NCI-H2029 (cell line): Measurements from ENCODE around the gene C17orf75.
"Not testable (repeated sequence)": the region's sequence is repeated elsewhere in the genome, so short reads cannot be mapped to it uniquely, and the experiment has no call there.

ENCODE experiments used
- DNase-seq: peaks from one replicate; lab custom pipeline; 2025; lab: John Stamatoyannopoulos, UW

Gene C17orf75

GRCh38 chr17:32342603-32343325, 791 bp upstream of the C17orf75 start:
- DNase-seq, result no peak

DNA sequence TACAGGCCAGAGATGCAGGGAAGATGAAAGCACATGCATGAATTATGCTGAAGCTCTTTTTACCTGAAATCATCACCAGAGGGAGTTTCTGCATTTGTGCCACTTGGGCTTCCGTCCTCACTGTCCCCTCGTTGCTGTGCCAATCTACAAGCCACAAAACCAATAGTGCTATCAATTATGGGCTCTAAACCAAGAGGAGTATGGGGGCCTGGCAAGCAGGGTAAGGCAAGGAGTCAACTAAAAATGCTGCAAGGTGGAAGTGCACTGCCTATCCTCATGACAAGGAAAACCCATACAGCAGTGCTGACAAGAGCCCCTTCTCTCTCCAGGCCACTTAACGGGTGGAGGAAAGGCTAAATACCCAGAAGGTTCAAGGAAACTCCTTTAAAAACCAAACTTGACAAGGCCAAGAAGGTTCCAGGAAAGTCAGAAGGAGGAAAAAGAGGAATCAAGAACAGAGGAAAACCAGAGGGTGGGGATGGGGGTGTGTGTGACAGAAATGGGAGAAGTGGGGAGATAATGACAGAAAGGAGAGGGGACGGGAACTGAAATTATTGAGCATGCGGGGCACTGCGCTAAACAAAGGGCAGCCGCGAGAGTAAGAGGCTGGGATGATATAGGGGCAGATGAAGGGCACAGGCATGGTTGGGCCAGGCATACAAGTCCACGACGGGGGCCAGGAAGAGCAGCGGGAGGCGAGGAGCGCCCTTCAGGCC, 674 bp downstream of the C17orf75 start:
- no peak for DNase-seq

DNA sequence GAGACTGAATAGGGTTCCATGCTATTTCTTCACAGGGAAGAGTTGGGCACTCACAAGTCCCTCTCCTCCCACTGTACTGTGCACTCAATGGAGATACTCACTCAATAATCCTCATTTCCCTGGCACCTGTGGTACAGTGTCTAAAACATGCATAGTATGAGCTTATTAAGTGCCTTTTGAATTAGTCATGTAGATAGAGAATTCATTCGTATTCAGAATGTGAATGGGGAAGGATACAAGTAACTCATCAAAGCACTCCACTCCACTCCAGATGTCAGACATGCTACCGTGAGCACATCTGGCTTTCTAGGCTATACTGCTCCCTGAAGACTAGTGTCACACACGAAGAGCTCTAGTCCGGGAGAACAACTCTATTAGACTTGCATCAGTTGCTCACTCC, 6.3 kb downstream of the C17orf75 start:
- no peak for DNase-seq

GRCh38 chr17:32335046-32335445, 6.9 kb downstream of the C17orf75 start:
- no peak for DNase-seq

DNA sequence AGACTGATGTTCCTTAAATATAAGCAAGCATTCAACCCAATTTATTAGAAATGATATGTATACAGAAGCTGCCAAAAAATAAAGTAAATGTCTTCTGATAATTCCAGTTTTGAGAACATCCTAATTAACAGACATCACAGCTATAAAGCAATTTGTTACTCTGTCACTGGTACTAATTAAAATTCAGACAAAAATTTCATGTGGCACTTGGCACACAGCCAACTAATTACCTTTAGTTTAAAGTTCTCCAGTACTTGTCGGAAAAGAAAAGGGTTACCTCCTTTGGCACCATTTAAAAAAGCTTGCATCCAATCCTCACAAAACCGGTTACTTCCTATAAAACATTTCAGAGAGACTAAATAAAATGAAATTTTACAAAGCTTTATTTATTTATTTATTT, 8.8 kb downstream of the C17orf75 start:
- DNase-seq, result no peak

- no peak for DNase-seq
These were observed 10.5 kb downstream of the C17orf75 start for GRCh38 chr17:32331243-32332040.

DNA sequence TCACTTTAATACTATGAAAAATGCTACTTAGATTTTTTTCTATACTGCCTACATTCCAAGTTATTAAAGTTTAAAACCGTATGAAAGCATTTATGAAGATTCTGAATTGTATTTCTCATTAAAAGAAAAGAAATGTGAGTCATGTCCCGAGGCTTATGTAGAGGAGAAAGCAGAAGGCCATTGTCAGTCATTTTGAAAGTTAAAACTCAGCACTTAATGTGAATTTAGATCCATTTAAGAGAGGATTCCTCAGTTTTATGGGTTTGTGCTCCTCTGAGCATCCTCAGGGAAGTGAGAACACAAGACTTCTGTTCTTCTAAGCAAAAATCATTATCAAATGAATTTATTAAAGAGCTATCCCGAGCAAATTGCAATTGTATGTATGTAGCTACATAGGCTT, 11.8 kb downstream of the C17orf75 start:
- no peak for DNase-seq

DNA sequence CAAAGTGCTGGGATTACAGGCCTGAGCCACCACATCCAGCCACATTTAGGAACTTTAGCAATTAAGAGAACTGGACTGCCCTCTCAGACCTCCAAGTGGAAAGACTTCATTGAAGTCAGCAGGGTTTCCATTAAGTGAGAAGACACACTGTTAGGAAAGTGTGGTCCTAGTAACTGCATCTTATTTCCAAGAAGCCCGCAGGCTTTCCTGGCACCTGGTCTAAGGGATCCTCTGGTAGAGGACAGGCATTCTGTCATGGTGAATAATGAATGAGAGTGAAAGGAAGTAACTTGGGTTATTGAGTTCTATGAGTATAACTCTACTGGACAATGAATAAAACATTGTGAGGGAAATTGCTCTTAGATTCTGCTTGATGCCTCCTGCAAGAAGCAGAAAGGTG, 14.1 kb downstream of the C17orf75 start:
- no peak for DNase-seq

GRCh38 chr17:32323811-32324491, 18.0 kb downstream of the C17orf75 start:
- peak; percentile 43 for DNase-seq

DNA sequence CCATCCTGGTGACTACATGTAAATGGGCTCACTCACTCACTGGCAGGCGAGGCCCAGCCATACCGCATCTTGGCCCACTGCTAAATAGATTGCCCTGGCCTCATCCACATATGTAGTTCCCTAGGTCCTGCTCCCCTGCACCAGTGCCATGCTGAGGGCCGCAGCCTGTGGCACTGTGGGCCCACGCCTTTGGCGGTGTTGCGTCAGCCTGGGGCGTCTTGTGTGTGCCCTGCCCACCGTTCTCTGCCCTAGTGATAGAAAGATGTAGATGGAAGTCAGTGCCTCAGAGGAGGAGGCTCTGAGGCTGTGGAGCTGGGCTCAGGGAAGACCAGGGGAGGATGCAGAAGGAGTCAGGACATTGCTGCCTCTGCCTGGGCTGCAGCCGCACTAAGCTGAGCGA, 18.9 kb downstream of the C17orf75 start:
- DNase-seq, result no peak

DNA sequence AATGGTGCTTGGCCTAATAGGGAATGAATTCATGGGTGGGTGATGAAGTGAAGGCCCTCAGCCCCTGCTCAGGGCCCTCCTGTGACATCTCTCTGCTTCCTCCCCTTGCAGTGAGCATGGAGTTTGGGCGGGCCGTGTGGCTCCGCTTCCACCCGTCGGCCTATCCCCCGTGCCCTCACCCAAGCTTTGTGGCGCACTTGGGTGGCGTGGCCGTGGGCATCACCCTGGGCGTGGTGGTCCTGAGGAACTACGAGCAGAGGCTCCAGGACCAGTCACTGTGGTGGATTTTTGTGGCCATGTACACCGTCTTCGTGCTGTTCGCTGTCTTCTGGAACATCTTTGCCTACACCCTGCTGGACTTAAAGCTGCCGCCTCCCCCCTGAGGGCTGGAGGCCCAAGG, 21.1 kb downstream of the C17orf75 start:
- DNase-seq, result no peak

DNA sequence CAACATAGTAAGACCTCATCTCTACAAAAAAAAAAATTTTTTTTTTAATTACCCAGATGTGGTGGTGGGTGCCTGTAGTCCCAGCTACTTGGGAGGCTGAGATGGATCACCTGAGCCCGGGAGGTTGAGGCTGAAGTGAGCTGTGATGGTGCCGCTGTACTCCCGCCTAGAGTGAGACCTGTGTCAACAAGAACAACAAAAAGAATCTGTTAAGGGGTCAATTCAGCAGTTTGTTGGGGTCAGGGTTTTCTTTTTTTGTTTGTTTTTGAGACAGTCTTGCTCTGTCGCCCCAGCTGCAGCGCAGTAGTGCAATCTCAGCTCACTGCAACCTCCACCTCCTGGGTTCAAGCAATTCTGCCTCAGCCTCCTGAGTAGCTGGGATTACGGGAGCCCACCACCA, 21.9 kb downstream of the C17orf75 start:
- DNase-seq, result not testable (repeated sequence)

- DNase-seq, result peak; percentile 38
These were observed 22.4 kb downstream of the C17orf75 start for GRCh38 chr17:32319548-32319905.

- DNase-seq, result no peak
These were observed 23.9 kb downstream of the C17orf75 start for GRCh38 chr17:32318071-32318470.

DNA sequence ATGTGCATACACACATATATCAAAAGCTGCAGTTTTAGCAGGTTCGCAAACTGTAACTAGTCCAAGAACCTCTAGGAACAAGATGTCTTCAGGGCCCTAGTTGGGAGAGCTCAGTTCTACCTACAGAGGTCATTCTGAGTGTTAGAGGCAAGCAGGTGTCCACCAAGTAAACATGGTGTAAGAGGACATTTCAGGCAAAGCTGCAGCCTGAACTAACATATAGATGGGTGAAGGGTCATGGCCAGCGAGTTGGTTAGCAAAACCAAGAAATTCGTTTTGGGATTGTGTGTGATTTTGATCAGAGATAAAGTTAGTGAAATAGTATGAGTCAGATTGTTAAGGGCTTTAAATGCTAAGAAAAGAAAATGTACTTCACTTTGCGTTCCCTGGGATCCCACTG, 24.6 kb downstream of the C17orf75 start:
- DNase-seq, result no peak

DNA sequence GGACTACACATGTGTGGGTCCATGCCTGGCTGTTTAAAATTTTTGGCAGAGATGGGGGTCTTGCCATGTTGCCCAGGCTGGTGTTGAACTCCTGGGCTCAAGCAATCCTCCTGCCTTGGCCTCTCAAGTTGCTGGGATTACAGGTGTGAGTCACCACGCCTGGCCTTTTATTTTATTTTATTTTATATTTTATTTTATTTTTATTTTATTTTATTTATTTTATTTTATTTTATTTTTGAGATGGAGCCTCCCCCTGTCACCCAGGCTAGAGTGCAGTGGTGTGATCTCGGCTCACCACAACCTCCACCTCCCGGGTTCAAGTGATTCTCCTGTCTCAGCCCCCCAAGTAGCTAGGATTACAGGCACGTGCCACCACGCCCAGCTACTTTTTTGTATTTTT, 25.3 kb downstream of the C17orf75 start:
- DNase-seq, result not testable (repeated sequence)

- DNase-seq, result no peak
These were observed 26.8 kb downstream of the C17orf75 start for GRCh38 chr17:32315171-32315570.

- no peak for DNase-seq
These were observed 27.3 kb downstream of the C17orf75 start for GRCh38 chr17:32314636-32315035.

GRCh38 chr17:32311028-32311536, 30.9 kb downstream of the C17orf75 start:
- no peak for DNase-seq

DNA sequence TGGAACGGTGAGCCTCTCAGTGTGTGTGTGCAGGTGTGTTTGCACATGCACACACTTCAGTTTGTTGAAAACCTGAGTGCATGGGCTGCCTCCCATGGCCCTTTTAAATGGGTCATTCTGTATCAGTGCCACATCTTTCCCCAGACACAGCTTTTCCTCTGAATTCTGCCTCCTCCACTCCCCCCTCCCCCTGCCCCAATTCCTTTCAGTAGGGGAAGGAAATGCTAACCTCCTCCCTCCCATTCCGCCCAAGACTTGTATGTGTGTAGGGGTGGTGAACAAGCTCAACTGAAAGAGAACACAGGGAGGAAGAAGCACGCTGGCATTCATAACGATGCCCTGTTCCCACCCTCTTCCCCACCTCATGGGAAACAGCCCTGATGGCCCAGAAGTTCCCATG, 34.3 kb downstream of the C17orf75 start:
- DNase-seq, result peak; percentile 59

DNA sequence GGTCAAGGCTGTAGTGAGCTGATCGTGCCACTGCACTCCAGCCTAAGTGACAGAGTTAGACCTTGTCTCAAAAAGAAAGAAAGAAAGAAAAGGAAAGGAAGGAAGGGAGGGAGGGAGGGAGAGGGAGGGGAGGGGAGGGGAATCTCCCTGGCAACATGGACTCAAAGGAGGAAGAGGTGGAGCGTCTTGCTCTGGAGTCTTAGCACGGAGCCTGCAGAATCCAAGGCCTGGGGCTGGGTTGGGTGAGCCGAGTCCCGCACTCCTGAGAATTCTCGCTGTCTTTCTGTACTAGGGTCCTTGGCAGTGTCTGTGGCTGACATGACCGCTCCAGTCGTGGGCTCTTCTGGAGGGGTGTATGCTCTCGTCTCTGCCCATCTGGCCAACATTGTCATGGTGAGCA, 36.9 kb downstream of the C17orf75 start:
- no peak for DNase-seq

DNA sequence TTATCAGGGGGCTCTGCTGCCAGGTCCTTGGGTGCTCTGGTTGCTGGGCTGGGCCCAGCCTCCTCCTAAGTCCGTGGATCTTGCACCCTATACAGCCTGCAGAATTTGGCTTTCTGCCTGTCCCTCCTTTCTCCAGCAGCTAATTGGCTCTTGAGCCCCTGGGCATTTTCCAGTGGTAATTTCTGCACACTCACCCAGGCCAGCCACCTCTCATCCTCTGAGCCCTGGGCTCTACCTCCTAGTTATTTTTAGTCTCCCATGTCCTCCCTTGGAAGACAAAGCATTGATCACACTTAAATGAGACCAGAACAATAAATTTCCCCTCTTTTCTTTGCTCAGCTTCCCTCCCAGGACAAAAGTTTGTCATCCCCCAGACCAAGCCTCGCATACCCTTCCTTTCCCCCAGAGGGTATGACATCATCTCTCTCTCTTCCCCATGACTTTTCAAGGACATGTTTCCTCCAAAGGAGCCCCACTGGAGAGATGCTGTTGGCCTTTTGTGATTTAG, 38.1 kb downstream of the C17orf75 start:
- peak; percentile 31 for DNase-seq
